GM21786 (cell line): ENCODE results near the gene ALAS1.
"Not testable (repeated sequence)": the region's sequence is repeated elsewhere in the genome, so short reads cannot be mapped to it uniquely, and the experiment has no call there.

ENCODE experiments used
- ATAC-seq: cut with Tn5 transposase; IDR thresholded peaks from one replicate; pipeline ENCODE4 v1.9.1; 2021; ENCODE audit not compliant: unreplicated experiment

The ALAS1 gene

DNA sequence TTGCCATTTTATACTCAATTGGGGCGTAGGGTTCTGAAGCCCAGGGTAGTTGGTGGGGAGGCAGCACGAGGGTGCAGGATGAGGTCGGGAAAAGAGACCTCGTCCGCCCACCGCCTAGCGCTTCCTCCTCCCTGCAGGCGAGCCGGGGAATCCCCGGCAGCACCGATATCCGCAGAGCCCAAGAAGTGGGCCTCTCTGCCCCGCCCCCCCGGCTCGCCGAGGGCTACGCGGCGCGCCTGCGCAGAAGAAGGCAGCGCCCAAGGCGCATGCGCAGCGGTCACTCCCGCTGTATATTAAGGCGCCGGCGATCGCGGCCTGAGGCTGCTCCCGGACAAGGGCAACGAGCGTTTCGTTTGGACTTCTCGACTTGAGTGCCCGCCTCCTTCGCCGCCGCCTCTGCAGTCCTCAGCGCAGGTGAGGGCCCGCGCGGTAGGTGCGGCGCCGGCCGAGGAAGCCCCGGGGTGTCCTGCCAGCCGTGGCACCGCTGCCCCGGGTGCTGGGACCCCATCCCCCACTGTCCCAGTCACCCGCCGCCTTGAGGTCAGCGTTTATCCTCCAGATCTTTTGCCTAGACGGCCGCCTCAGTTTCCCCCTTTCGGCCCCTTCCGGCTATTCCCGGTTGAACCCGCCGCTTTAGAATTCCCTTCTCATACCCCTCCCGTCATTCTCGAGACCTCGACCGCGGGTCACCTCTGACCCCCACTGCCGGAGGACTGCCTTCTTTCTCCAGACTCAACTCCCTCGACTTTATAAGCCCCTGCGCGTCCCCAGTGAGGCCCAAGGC is at the start of gene ALAS1:
ALAS1 (plus strand) TSS at position 319 of the 784 bp plus-strand sequence. CDS start 1,082 bp downstream, outside the sequence.
- ATAC-seq: peak; percentile 88

DNA sequence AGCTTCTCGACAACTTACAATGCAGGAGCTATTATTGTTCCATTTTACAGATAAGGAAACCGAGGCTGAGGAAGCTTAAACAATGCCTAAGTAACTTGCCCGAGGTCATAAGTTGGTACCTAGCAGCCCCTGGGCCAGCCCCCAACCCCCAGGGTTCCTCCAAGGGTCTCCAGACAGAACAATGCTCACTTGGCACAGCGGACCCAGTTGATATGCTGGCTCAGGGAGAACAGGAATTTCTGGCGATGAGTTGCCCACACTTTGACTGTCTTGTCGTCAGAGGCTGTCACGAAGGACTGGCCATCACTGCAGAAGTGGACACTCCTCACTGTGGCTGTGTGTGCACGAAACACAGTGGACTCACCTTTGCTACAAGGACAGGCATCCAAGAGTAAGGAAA is 48.9 kb upstream of the ALAS1 start:
- ATAC-seq: no peak

DNA sequence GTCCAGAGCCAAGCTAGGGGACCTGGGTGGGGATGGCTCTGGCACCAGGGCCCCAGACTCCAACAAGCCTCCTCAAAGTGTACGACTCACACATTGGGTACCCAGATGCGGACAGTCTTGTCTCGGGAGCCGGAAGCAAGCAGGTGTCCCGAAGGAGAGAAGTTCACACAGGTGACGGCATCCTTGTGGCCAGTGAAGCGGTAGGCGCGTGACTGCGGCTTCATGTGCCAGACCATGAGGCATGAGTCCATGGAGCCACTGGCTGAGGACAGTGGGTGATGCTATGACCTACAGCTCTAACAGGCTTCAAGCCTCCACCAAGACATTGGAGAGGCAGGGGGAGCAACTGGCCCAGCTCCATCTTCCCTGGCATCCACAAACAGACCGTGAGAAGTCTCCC is 48.2 kb upstream of the ALAS1 start:
- ATAC-seq: no peak

DNA sequence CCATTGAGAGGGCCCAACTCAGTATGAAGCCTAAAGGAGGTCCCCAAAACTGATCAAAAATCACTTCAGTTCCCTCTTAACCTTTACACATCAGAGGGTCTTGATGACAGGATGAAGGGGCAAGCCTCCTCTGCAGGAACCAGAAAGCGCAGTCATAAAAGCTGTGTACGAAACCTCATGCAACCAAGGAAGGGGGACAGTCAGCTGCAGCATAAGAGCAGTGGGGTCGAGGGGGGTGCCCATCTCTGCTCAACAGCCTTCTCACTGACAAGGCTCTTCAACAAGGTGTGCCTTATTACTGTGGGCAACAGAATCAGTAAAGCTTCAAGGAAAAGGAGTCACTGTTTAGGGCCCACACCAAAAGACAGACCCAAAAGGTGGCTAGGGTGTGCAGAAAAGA is 47.6 kb upstream of the ALAS1 start:
- no peak for ATAC-seq

DNA sequence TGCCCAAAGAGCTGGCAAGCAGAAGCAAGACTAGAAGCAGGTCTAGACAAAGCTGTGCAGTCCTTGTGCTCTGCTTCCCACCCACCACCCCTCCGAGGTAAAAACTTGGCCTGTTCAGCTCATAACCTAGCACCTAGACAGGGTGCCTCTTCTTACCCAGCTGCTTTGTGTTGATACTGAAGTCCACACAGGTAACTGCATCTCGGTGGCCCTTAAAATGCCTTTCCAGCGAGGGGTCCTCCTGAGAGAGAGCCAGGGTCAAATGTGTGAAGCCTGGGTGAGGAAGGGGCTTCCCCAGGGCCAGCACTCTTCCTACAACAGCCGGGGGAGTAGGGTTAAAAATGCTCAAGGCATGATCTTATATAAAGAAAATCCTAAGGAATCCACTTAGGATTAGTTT is 47.1 kb upstream of the ALAS1 start:
- ATAC-seq: no peak

DNA sequence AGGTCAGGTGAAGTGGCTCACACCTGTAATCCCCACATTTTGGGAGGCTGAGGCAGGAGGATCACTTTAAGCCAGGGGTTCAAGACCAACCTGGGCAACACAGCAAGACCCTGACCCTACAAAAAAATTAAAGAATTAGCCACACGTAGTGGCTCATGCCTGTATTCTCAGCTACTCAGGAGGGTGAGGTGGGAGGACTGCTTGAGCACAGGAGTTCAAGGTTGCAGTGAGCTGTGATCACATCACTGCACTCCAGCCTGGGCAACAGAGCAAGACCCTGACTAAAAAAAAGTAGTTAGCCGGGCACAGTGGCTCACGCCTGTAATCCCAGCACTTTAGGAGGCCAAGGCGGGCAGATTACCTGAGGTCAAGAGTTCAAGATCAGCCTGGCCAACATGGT is 46.0 kb upstream of the ALAS1 start:
- not testable (repeated sequence) for ATAC-seq

DNA sequence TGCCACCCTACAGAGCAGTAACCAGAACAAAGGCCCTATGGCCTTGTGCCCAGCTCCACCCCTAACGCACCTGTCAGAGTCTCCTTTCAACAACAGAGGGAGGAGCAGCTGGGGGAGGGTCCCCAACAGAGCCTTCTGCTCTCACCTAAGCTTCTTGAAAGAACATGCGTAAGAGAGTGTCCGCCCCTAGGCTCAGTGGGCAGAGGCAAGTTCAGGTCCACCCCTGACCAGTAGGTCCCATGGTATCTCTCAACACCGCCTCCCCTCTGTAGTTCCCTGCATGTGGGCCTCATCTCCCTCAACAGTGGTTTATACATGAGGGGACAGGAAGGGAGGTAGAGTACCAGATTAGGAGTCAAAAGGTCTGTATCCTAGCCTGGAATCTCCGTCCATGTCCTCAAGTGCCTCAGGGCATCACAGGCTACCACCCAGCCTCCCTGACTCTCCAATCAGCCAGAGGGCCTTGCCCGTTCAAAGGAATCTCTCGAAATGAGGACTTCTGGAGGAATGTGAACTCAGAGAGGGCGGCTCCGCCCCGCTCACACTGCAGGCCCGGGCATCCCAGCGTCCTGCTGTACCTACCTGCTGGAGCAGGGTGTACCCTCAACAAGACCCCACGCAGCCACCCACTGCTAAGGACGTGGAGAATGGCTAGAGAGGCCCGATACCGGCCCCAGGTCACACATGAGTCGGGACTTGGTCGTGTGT is 44.4 kb upstream of the ALAS1 start:
- no peak for ATAC-seq

DNA sequence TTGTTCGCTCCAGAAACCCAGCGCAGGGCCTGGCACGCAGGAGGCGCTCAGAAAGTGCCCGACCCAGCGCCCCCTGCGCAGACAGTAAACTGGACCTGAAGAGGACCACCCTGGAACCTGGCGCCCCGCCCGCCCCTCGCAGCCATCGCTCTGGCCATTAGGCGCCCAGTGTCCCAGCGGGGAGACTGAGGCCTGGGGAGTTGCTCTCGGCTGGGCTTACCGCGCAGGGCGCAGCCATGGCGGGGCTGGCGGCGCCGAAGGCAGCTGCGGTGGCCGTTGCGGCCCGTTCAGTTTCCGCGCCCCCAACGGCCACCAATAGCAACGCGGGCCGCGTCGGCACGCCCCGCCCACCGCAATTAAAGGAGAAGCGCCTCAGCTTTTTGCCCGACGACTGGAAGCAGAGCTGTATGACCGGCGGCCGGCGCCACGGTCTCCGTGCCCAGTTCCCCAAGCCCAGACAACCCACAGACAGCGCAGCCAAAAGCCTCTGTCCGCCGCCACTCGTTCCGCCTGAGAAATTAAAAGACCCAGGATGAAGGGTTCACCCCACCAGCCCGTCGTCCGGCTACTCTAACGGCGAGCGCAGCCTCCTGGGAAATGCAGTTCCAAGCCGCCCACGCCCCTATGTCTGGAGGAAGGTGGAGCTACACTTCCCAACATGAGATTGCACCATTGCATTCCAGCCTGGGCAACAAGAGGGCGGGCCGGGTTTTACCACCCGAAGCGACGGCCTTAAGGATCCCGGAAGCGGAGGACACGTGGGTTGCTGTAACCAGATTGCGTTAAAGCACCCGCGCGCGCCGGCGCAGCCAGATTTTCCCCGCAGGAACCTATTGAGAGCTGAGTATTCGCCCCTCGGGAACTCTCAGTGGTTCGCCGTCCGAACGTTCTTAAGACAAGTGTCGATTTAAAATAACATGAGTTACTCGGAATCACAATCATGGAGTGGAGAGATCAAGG is 43.5 kb upstream of the ALAS1 start, which contains the start of gene POC1A:
POC1A (minus strand) TSS at position 289 of the 960 bp plus-strand sequence; CDS start at position 238, 51 bp downstream.
- peak; percentile 87 for ATAC-seq

DNA sequence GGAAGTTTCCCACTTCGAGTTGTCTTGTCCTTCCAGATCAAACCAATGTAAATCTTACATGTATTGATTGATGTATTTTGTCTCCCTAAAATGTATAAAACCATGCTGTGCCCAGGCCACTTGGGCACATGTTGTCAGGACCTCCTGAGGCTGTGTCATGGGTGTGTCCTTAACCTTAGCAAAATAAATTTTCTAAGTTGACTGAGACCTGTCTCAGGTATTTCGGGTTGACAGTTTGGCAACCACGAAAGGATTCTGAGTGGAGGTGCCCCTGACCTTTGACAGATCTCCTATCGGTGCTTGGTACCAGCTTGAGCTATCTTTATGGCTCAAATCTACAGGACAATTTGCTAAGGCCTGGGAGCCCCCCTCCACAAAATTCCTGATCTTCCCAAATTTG is 42.0 kb upstream of the ALAS1 start:
- ATAC-seq: no peak

DNA sequence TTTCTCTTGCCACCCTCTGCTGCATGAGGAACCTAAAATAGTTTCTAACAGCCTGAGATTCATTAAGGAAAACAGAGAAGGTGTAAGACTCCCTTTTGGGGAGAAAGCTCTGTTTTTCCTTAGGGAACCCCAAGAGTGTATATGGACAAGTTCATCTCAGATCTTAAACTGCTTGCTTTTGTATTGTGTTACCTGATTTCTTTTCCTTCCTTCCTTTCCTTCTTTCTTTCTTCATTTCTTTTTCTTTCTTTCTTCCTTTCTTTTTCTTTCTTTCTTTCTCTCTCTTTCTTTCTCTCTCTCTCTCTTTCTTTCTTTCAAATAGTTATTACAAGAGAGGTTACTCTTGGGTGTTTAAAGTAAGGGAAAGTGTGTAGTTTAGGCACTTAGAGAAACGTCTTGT is 38.5 kb upstream of the ALAS1 start:
- ATAC-seq: no peak

DNA sequence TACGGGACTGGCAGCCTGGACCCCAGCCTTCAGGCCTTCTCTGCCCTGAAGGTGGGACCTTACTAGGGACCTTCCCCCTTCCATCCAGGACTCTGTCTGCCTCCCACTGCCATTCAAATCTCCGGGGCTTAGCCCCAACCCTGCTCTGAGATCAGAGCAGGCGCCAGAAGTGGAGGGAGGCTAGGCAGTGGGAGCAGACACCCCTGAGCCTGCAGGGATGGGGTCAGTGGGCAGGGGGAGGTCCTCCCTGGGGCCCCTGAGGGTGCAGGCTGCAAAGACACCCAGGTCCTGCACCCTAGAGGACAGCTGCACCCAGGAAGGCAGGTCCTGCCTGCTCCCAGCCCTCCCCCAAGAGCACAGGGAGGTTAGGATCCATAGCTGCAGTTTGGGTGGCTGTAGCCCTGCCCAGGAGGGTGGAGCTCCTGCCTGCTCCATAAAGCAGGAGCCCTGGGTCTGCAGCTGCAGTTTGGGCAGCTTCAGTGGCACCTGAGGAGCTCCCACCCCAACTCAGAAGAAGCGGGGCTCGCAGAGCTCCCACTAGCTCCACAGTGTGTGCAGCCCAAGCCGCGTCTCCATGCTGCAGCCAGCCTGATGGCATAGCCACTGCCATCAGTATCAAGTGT is 35.6 kb upstream of the ALAS1 start:
- no peak for ATAC-seq

DNA sequence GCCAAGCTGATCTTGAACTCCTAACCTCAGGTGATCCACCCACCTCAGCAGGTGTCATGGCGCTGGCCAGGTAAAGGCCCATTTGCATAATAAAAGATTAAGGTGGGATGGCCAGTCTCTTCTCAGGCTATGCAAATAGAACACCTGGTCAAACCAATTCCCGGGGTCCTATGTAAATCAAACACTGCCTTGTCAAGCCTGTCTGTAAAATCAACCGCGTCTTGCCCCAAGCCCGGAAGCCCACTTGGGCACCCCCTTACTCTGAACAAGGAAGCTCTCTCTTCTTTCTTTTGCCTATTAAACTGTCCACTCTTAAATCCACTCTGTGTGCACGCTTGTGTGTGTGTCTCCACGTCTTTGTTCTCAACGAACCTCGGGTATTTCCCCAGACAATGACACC is 30.7 kb upstream of the ALAS1 start:
- ATAC-seq: no peak

DNA sequence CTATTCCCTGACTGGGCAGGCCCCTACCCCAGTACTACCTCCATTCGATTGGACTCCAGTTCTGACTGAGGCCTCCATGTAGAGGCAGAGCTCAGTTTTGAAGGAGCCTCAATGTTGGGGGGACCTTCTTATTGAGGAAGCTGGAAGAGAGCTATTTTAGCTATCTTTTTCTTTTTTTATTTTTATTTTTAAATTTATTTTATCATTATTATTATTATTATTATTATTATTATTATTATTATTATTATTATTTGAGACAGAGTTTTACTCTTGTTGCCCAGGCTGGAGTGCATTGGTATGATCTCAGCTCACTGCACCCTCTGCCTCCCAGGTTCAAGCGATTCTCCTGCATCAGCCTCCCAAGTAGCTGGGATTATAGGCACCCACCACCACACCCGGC is 27.7 kb upstream of the ALAS1 start:
- not testable (repeated sequence) for ATAC-seq

DNA sequence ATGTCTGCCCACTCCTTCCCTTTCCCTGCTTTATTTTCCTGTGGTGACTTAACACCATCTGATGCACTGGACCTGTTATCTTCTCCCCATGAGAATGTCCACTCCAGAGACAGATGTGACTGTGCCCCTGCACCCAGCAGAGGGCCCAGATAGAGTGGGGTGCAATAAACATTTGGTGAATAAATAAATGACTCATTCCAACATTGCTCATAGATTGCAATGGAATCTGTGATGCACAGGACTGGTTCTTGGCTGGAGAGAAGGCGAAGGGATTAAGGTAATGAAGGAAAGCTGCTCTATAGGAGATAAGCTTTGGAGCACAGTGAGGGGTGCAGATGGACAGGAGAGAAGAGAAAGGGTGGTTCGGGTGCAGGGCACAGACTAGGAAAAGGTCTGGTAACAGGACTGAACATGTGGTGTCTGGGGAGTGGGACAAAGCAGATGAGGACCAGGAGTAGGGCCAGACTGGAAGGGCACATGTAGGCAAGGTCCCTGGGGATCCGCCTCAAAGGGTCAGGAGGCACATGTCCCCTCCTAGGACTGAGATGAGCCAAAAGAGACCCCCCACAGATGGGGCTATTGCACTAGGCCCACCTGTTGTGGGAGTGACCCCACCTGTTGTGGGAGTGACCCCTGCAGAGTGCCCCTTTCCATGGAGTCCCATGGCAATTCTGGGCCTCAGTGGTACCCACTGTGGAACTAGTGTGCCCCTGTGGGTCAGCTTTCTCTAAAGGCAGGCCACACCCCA is 26.3 kb upstream of the ALAS1 start:
- ATAC-seq: no peak

DNA sequence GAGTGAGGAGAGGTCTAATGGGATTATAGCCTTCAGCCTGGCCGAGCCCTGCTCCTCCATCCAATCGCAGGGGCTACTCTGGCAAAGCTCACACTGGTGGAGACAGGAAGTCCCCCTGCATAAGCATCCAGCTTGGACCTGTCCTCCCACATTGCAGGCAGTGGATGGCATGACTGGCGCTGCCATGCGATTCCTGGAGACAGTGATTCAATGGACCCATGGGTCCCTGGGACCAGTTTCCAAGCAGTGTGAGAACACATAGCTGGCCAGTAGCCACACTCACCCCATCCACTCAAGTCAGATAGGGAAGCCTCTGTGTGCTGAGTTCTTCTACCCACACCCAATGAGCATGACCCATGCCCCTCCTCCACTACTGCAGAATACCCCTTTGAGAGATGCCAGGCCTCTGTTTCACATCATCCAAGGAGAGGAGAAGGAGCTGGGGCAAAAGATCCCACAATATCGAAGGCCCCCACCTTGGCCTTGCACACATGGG is 25.6 kb upstream of the ALAS1 start:
- no peak for ATAC-seq

DNA sequence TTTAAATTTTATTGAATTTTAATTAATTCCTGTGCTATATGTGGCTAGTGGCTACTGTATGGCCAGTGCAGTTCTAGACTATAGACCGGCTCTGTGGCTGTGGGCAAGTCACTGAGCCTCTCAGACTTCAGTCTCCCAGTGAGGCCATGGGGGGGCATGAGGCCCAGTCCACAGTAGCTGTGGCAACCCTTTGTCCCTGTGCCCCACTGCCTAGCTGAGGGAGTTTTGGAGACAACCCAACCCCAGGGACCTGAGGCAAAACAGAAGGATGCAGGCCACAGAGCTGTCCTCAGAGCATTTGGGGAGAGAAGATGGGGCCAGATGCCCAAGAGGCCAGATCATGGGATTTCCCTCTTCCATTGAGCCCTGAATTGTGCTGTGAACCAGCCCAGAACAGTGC is 24.9 kb upstream of the ALAS1 start:
- ATAC-seq: no peak

DNA sequence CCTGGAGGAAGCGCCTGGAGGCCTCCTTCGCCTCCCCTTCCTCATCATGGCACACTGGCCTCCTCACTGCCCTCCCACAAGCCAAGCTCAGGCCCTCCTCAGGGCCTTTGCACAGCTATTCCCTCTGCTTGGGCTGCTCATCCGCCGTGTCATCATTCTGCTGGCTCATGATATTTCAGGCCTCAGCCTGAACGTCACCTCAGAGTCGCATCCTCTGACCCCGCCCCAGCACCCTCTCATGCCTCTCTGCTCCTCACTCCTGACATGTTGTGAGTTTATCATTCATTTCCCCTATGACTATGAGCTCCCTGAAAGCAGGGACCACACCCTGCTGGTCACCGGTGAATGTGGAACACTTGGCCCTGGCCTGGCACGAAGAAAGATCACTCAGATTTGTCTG is 23.1 kb upstream of the ALAS1 start:
- no peak for ATAC-seq

DNA sequence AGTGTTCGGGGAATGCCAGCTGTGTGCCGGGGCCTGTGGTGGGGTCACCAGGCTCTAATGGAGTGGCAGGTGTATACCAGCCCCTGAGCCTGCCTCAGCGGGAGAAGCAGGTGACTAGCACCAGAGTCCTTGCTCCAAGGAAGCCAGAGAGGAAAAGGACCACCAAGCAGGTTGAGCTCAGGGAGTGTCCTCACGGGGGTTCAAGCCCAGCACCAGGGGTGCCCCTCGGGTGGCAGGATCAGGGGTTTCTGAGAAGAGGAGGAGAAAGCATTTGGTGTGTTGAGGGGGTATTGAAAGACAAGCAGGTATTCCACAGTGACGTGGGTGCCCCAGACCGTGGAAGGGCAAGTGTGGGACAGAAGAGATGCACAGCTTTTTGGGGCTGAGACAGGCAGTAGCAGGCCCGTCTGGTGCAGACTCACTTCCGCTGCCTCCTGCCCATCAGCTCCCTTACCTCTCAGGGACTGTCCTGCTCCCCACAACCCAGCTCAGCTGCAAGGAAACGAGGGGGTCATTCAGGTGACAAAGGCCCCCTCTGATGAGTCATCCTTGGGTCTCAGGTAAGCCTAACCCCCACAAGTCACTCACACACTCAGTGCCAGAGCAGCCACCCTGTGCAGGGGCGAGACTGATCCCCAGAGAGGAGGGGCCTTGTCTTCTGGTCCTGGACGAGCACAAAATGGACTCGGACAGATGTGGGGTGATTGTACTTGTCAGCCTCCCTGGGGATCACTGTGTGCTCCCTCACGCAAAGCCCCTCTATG is 22.4 kb upstream of the ALAS1 start:
- ATAC-seq: no peak

DNA sequence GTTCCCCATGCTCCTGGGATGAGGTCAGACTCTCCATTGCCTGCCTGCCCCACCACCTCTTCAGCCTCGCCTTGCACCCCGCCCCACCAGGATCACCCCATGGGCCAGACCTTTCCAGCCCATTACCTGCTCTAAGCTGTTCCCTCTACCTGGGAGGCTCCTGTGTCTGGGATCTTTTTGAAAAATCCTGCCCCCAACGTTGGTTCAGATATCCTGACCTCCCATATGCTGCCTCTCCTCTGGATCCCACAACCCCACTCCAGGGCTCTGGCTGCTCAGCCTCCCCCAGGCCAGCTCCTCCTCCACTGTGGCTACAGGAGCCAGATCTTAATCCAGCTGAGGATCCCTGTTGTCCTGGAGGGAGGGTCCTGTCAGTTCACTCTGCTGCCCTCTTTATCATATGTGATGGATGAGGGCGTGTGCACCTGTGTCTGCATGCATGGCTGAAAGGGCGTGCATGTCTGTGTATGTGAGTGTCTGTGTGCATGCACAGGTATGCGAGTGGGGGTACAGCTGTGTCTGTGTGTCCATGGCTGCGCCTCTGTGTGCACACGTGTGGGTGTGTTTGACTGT is 21.7 kb upstream of the ALAS1 start:
- no peak for ATAC-seq
